ENCODE data around the gene ZNF599. TPM values are rescaled to one million over a fixed set of nuclear protein-coding genes. Genes with fewer than 3 reads are reported as not detected.
A peak's percentile ranks its signal among the peaks of the same experiment; 100 is the strongest.

Gene ZNF599
- total and polyA plus RNA-seq, 2 of the 13 experiments (the other 11 are each of a cell fraction or from before 2014, with no cell fraction given): 5.8 to 7.3 TPM

DNA sequence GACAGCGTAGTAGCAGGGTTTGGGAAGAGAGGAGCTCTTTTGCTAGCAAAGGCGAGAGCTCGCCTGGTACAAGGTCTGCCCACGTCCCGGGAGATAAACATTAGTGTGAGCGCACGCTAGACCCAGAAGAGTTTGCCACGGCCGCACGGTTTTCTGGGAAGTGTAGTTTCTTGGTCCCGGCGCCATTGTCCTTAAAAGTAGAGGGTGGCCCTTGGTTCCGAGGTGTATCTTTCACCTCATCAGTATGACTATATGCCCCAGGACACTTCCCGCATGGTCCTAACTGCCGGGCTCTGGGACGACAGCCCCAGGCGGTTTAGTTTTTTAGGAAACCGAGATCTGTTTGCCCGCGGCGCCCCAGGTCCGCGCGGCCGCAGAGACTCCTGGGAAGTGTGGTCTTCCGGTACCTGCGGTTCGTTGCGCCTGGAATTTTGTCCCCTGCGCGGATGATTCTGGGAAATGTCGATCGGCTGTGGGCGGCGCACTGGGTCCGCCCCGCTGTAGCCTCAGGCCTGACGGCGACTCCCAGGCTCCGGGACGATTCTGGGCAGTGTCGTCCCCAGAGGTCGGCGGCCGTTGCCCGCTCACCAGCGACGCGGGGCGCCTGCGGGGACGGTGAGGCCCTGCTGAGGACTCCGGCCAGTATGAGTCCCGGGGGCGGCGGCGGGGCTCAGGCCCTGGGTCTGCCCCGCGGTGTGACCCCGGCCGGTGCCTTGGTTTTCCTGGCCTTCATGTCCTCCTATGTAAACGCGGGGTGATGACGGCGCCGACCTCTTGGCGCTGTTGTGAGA is 39.1 kb downstream of the ZNF599 start, which contains the start of gene ZNF181 (continued):
- TF ChIP-seq, protein P1, sequence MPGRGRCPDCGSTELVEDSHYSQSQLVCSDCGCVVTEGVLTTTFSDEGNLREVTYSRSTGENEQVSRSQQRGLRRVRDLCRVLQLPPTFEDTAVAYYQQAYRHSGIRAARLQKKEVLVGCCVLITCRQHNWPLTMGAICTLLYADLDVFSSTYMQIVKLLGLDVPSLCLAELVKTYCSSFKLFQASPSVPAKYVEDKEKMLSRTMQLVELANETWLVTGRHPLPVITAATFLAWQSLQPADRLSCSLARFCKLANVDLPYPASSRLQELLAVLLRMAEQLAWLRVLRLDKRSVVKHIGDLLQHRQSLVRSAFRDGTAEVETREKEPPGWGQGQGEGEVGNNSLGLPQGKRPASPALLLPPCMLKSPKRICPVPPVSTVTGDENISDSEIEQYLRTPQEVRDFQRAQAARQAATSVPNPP (CRISPR knock-in tag; IDR thresholded peaks at IDR 0.05): no peak
- TF ChIP-seq, protein P2, sequence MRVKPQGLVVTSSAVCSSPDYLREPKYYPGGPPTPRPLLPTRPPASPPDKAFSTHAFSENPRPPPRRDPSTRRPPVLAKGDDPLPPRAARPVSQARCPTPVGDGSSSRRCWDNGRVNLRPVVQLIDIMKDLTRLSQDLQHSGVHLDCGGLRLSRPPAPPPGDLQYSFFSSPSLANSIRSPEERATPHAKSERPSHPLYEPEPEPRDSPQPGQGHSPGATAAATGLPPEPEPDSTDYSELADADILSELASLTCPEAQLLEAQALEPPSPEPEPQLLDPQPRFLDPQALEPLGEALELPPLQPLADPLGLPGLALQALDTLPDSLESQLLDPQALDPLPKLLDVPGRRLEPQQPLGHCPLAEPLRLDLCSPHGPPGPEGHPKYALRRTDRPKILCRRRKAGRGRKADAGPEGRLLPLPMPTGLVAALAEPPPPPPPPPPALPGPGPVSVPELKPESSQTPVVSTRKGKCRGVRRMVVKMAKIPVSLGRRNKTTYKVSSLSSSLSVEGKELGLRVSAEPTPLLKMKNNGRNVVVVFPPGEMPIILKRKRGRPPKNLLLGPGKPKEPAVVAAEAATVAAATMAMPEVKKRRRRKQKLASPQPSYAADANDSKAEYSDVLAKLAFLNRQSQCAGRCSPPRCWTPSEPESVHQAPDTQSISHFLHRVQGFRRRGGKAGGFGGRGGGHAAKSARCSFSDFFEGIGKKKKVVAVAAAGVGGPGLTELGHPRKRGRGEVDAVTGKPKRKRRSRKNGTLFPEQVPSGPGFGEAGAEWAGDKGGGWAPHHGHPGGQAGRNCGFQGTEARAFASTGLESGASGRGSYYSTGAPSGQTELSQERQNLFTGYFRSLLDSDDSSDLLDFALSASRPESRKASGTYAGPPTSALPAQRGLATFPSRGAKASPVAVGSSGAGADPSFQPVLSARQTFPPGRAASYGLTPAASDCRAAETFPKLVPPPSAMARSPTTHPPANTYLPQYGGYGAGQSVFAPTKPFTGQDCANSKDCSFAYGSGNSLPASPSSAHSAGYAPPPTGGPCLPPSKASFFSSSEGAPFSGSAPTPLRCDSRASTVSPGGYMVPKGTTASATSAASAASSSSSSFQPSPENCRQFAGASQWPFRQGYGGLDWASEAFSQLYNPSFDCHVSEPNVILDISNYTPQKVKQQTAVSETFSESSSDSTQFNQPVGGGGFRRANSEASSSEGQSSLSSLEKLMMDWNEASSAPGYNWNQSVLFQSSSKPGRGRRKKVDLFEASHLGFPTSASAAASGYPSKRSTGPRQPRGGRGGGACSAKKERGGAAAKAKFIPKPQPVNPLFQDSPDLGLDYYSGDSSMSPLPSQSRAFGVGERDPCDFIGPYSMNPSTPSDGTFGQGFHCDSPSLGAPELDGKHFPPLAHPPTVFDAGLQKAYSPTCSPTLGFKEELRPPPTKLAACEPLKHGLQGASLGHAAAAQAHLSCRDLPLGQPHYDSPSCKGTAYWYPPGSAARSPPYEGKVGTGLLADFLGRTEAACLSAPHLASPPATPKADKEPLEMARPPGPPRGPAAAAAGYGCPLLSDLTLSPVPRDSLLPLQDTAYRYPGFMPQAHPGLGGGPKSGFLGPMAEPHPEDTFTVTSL (CRISPR knock-in tag; IDR thresholded peaks at IDR 0.05; ENCODE audit: borderline replicate concordance): 0 out of 2 replicates have a peak, but pooled peaks have one; percentile 31
- TF ChIP-seq ZNF570 (CRISPR knock-in tag; IDR thresholded peaks at IDR 0.05; ENCODE audit: borderline replicate concordance) (no peak), ZNF510 (CRISPR knock-in tag; IDR thresholded peaks at IDR 0.05; ENCODE audit: low read depth) (0 out of 2 replicates have a peak, but pooled peaks have one; percentile 61), MEIS2 (CRISPR knock-in tag; IDR thresholded peaks at IDR 0.05) (peak; percentile 7; the same call in 1 of the 2 replicates), ZHX2 (IDR thresholded peaks at IDR 0.05; ENCODE audit: low read depth) (peak; percentile 89), ZHX2 (CRISPR knock-in tag; IDR thresholded peaks at IDR 0.05; ENCODE audit: borderline replicate concordance) (no peak), ZNF543 (CRISPR knock-in tag; IDR thresholded peaks at IDR 0.05) (0 out of 2 replicates have a peak, but pooled peaks have one; percentile 66), ATM (IDR thresholded peaks at IDR 0.05; ENCODE audit: borderline replicate concordance) (no peak), ZNF780A (CRISPR knock-in tag; IDR thresholded peaks at IDR 0.05) (no peak), ZNF234 (CRISPR knock-in tag; conservative IDR thresholded peaks at IDR 0.05) (no peak), ZNF33B (CRISPR knock-in tag; IDR thresholded peaks at IDR 0.05) (no peak; the same call in 1 of the 2 replicates), ZBTB3 (CRISPR knock-in tag; IDR thresholded peaks at IDR 0.05; ENCODE audit: borderline replicate concordance, low read depth) (no peak)
- TF ChIP-seq, protein P3, sequence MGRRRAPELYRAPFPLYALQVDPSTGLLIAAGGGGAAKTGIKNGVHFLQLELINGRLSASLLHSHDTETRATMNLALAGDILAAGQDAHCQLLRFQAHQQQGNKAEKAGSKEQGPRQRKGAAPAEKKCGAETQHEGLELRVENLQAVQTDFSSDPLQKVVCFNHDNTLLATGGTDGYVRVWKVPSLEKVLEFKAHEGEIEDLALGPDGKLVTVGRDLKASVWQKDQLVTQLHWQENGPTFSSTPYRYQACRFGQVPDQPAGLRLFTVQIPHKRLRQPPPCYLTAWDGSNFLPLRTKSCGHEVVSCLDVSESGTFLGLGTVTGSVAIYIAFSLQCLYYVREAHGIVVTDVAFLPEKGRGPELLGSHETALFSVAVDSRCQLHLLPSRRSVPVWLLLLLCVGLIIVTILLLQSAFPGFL (CRISPR knock-in tag; IDR thresholded peaks at IDR 0.05): 0 out of 2 replicates have a peak, but pooled peaks have one; percentile 57

Measured in HepG2 (cell line).